ENCODE measurements around the gene MMP11.

The MMP11 gene

DNA sequence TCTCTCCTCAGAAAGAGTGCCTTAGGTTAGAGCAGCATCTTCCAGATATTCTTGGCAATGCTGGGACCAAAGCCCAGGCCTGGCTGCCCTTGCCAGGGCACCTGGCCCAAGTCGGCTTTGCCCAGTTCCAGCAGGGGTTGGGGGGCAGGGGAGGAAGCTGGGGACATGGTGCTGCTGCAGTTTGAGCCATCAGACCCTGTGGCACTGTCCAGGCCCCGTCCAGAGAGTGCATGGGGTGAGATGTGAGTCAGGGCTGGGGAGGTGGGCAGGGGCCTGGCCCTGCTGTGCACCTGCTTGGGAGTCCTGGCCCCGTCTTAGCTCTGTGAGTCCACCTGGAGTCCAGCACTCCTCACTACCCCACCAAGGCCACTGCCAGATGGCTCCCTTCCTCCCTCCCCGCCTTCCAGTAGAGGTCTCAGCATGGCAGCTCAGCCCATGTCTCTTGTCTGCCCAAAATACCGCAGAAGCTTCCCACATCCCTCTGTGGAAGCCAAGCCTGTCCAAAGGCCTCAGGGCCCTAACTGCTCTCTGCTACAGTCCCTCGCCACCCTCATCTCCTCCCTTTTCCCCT is 49.5 kb downstream of the MMP11 start:
- in situ Hi-C loops (cut with MboI; ENCODE audit: low pct_unique_long_range_greater_than_20kb, low sequenced_read_pairs, unreplicated experiment) = no loop called here
- no peak for TF ChIP-seq CTCF (IDR thresholded peaks at IDR 0.05; ENCODE audit: extremely low read depth, insufficient read depth, missing control alignments)
- no peak for DNase-seq (ENCODE audit: low spot score)

DNA sequence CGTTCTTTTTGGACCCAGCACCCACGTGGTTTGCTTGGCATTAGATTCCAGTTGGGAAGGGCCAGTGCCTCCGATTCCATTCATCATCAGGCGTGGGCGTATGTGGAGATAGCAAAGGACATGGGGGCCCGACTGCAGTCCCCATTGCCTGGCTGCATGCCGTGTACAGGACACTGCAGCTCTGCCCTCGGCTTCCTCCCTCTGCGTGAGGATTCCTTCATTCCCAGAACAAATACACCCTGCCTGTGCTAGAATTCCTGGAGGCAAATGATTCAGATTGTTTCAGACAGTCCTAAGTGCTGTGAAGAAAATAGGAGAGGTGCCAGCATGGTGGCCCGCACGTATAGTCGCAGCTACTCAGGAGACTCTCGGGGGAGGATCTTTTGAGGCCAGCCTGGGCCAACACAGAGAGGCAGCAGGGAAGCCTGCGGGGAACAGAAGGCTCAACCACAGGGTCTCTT is 50.7 kb downstream of the MMP11 start:
- no peak for TF ChIP-seq CTCF (IDR thresholded peaks at IDR 0.05; ENCODE audit: extremely low read depth, insufficient read depth, missing control alignments)
- in situ Hi-C loops (cut with MboI; ENCODE audit: low pct_unique_long_range_greater_than_20kb, low sequenced_read_pairs, unreplicated experiment) = no loop called here
- DNase-seq (ENCODE audit: low spot score) = no peak

GRCh38 chr22:23824476-23825245 is 52.0 kb downstream of the MMP11 start:
- no peak for TF ChIP-seq CTCF (IDR thresholded peaks at IDR 0.05; ENCODE audit: extremely low read depth, insufficient read depth, missing control alignments)
- in situ Hi-C loops (cut with MboI; ENCODE audit: low pct_unique_long_range_greater_than_20kb, low sequenced_read_pairs, unreplicated experiment) = no loop called here
- no peak for DNase-seq (ENCODE audit: low spot score)

- DNase-seq (ENCODE audit: low spot score) = no peak
- in situ Hi-C loops (cut with MboI; ENCODE audit: low pct_unique_long_range_greater_than_20kb, low sequenced_read_pairs, unreplicated experiment) = no loop called here
- no peak for TF ChIP-seq CTCF (IDR thresholded peaks at IDR 0.05; ENCODE audit: extremely low read depth, insufficient read depth, missing control alignments)
These were observed 52.7 kb downstream of the MMP11 start for GRCh38 chr22:23825246-23825905.

DNA sequence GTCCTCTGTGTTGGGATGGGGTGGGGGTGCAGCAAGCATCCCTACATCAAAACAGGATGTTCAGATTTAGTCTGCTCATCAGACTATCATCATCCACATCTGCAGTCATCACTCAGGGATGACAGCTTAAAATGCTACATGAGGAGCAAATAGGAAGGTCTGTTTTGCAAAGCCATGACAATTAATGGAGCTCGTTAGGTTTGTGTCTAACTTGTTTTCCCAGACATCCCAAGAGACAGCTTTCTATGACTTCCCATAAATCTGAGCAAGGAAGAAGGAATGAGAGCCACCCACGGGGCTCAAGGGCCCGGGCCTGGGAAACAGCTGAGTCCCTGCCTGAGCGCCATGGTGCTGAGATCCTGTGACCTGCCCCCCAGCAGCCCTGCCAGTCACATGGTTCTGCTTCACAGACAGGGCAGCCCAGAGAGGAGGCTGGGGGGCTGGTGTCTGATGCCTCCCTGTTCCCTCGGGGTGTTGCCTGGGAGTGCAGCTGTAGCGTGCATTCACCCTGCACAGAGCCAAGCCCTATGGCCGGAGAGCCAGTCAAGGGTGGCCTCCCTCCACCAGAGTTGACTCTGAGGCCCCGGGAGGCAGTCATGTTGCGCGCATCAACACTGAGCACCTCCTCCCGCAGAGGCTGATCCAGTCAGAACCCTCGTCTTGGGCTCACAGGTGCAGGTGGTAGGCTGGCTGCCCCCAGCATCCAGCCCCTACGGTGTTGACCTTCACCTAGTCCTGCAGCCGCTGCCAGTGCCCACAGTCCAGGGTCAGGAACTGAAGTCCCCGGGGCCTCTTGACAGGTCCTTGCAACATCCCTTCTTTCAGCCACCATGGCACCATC is 54.1 kb downstream of the MMP11 start:
- no peak for TF ChIP-seq CTCF (IDR thresholded peaks at IDR 0.05; ENCODE audit: extremely low read depth, insufficient read depth, missing control alignments)
- DNase-seq (ENCODE audit: low spot score) = no peak
- in situ Hi-C loops (cut with MboI; ENCODE audit: low pct_unique_long_range_greater_than_20kb, low sequenced_read_pairs, unreplicated experiment) = no loop called here

DNA sequence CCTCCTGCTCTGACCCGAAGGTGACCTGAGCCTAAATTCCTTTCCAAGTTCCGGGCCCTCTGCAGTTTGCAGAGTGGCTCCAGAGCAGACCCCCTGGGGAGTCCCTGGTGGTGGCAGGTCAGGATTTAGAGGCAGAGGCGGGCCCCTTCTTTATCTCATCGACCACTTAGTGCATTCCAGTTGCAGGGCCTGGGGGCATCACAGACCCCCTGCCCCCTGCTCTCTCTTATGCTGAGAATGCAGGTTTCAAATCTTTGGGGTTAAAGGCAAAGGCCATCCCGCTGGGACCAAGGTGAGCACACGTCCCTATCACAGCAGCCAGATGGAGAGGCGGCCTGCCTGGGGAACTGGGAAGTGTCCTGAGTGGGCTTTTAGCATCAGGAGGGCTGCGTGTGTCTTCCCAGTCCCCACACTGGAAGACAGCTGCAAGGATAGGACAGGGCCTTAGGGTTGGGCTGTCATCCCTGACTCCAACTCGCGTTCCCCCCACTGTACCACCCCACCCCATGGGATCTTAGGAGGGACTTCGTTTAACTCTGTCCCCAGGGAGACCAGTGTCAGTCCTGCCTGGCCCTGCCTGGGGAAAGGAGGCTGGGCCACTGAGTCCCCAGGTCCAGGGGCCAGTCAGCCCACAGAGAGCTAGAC is 54.8 kb downstream of the MMP11 start:
- no peak for TF ChIP-seq CTCF (IDR thresholded peaks at IDR 0.05; ENCODE audit: extremely low read depth, insufficient read depth, missing control alignments)
- no peak for DNase-seq (ENCODE audit: low spot score)
- in situ Hi-C loops (cut with MboI; ENCODE audit: low pct_unique_long_range_greater_than_20kb, low sequenced_read_pairs, unreplicated experiment) = no loop called here
